Measurements from ENCODE around the gene SUN1. TPM values are rescaled to one million over a fixed set of nuclear protein-coding genes. Genes with fewer than 3 reads are reported as not detected.

SUN1 gene
- total and polyA plus RNA-seq, 10 of the 15 experiments (the other 5 are each of a cell fraction or from before 2014, with no cell fraction given) = 27.8 to 107 (median 65.8) TPM

GRCh38 chr7:860149-860548, 27.9 kb downstream of the SUN1 start:
- Histone ChIP-seq H3K4me1 (ENCODE audit: control insufficient read depth, insufficient read depth, low read length) (no peaks in the 10 kb centered on the region), H3K9ac (ENCODE audit: control insufficient read depth, insufficient read depth, low read length) (no peak overlapping the region), H3K79me2 (ENCODE audit: control insufficient read depth, insufficient read depth, low read length) (no peaks in the 10 kb centered on the region), H3K36me3 (ENCODE audit: control insufficient read depth in 2 of 2, insufficient read depth in 2 of 2, low read length in 1 of 2) (peaks cover 23 to 47% of the 10 kb centered on the region in 2 experiments), H3K9me3 (replicated peaks; ENCODE audit: control insufficient read depth, insufficient read depth, low read length) (no peaks in the 10 kb centered on the region), H4K20me1 (ENCODE audit: control insufficient read depth, insufficient read depth) (no peaks in the 10 kb centered on the region), H3K4me3 (no peak overlapping the region), H3K27me3 (replicated peaks in 1 of 2; ENCODE audit: control insufficient read depth in 2 of 2, insufficient read depth in 2 of 2, low read length in 1 of 2) (no peaks in the 10 kb centered on the region), H3K27ac (ENCODE audit: control insufficient read depth, insufficient read depth) (no peak overlapping the region), H3K4me2 (ENCODE audit: control insufficient read depth, insufficient read depth) (no peak overlapping the region), H2AFZ (ENCODE audit: control insufficient read depth, low read depth, low read length) (no peak overlapping the region)
- ATAC-seq (no peak), FAIRE-seq (no peak), DNase-seq (ENCODE audit: low read depth, low spot score) (no peak)
- ChIA-PET POLR2A (no interaction called here), RAD21 (ENCODE audit: unreplicated experiment) (no interaction called here), SMC1A (ENCODE audit: uncharacterized antibody, unreplicated experiment) (no interaction called here), CTCF (no interaction called here)
- in situ Hi-C loops (cut with MboI) (no loop called here), intact Hi-C loops (cut with micrococcal nuclease; ENCODE audit: unreplicated experiment) (no loop called here)
- no TSS peak for BruUV-seq (replicated peaks)
- WGBS (ENCODE audit: insufficient coverage, insufficient replicate concordance, low lambda C conversion rate, missing lambda C conversion rate) = 94% methylated on average over 20 of the region's 21 CpGs
- TF ChIP-seq CHD4 (IDR thresholded peaks at IDR 0.05) (no peak), NFXL1 (IDR thresholded peaks at IDR 0.05; ENCODE audit: borderline replicate concordance) (no peak), EP300 (IDR thresholded peaks at IDR 0.05; ENCODE audit: borderline replicate concordance in 1 of 2, control insufficient read depth in 1 of 2, low read depth in 2 of 2, low read length in 2 of 2) (no peak), E4F1 (IDR thresholded peaks at IDR 0.05; ENCODE audit: borderline replicate concordance, partially characterized antibody) (no peak), RUNX3 (IDR thresholded peaks at IDR 0.05; ENCODE audit: low read length) (no peak), NKRF (conservative IDR thresholded peaks at IDR 0.05) (no peak), BCL3 (IDR thresholded peaks at IDR 0.05; ENCODE audit: borderline replicate concordance, insufficient read depth, low read depth, low read length, poor library complexity, severe bottlenecking) (peak; percentile 29), HCFC1 (IDR thresholded peaks at IDR 0.05; ENCODE audit: low read length) (no peak), IKZF2 (IDR thresholded peaks at IDR 0.05) (no peak)
